Occipital lobe (tissue), 2 donors: Measurements from ENCODE around the gene PGA4. TPM values are rescaled to one million over a fixed set of nuclear protein-coding genes. Genes with fewer than 3 reads are reported as not detected.
"Not testable (repeated sequence)": the region's sequence is repeated elsewhere in the genome, so short reads cannot be mapped to it uniquely, and the experiment has no call there.

Experiments used
- DNase-seq: peaks from one replicate; lab custom pipeline; 2025; lab: John Stamatoyannopoulos, UW
- total RNA-seq: library from RNA; depleted of rRNA; stranded (reverse); fragments of >200 nt; gene quantifications from one replicate; pipeline ENCODE4 v1.2.3, GENCODE V29; 2014

PGA4 gene
- total RNA-seq, 1 donor from 2014 or later = 0.31 TPM

- not testable (repeated sequence) for DNase-seq
Measured at GRCh38 chr11:61249201-61249600, 27.1 kb downstream of the PGA4 start.

DNA sequence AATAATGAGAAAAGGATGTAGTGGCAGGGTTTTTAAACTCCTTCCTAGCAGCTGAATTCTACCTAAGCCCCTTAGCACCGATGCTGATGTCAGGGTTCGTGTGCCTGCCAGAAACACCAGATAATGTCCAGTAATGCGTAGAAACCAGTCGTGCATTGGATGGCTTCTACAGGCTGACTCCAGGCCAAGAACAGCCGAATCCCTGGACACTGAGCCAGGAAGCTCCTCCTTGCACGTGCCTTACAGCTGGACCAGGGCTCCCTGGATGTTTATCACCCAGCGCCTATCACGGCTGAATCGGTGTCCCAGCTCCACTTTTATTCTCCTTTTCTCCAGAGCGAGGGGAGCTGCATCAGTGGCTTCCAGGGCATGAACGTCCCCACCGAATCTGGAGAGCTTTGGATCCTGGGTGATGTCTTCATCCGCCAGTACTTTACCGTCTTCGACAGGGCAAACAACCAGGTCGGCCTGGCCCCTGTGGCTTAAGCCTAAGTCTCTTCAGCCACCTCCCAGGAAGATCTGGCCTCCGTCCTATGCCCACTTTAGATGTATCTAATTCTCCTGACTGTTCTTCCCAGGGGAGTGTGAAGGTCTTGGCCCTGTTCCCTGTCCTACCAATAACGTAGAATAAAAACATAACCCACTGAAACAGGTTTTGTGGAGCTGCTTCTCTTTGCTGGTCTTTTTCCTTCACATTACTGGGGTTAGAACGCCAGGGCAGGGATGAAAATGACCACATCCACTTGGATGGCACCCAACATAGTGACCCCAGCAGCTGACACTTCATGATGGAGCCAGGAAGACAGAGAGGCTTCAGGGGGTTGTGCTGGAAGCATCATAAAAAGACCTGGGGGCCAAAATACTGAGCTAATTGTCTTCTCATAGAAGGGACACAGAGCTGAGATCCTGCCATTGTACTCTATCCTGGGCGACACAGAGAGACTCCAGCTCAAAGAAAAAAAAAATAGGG is 28.9 kb downstream of the PGA4 start:
- DNase-seq = not testable (repeated sequence)

GRCh38 chr11:61252332-61252731 is 30.2 kb downstream of the PGA4 start:
- DNase-seq = not testable (repeated sequence)

- DNase-seq = no peak
Measured at GRCh38 chr11:61254403-61255025, 32.4 kb downstream of the PGA4 start.

DNA sequence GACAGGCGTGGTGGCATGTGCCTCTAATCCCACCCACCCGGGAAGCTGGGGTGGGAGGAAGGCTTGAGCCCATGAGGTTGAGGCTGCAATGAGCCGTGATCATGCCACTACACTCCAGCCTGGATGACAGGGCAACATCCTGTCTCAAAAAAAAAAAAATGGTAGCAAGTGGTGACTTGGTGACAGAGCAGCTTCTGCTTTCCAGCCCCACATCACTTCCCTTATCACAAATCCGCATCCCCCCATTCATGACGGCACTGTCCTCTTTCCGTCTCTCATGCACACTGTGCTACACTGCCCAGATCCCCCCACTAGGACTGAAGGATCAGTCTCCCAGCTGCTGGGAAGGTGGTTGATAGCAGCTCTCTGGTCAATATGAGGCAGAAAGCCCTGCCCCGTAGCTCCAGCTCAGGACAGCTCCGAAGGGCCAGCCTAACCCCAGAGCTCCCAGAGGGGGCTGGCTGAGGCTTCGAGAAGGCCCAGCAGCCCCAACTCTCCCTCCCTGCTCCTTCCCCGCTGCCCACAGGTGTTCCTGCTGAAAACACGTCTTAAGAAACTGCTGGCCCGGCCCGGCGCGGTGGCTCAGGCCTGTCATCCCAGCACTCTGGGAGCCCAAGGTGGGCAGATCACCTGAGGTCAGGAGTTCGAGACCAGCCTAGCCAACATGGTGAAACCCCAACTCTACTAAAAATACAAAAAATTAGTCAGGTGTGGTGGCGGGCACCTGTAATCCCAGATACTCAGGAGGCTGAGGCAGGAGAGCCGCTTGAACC is 34.7 kb downstream of the PGA4 start:
- no peak for DNase-seq

GRCh38 chr11:61258546-61258945 is 36.4 kb downstream of the PGA4 start:
- no peak for DNase-seq

DNA sequence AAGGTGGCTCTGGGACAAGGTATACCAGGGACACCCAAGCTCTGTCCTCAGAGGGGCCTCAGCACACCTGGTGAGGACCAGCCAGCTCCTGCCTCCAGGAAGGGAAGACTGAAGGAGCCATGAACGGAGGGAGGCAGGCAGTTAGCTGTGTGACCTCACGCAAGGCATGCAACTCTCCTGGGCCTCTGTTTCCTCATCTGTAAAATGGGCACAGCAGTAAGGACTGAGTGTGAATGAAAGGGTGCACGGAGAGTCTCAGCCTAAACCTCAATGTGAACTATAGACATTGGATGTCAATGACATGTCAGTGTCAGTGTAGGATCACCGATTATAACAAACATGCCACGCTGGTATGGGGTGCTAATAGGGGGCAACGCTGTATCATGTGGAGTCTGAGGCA is 37.2 kb downstream of the PGA4 start:
- no peak for DNase-seq

DNA sequence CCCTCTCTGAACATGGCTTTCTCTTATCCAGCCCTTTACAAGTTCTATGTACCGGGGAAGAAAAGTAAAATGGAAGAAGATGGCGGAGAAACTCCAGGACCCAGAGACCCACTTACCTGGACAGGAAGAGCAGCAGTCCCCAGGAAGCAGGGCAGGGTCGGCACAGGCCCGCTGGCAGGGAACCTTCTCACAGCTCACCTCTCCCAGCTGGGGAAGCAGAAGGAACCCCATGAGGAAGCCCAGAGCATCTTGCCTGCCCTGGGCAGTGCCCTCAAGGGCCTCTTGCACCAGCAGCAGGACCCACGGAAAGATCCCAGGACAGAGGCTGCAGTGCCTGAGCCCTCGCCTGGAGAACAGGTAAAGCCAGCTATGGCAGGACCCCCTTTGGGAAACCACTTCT is 42.2 kb downstream of the PGA4 start:
- no peak for DNase-seq

DNA sequence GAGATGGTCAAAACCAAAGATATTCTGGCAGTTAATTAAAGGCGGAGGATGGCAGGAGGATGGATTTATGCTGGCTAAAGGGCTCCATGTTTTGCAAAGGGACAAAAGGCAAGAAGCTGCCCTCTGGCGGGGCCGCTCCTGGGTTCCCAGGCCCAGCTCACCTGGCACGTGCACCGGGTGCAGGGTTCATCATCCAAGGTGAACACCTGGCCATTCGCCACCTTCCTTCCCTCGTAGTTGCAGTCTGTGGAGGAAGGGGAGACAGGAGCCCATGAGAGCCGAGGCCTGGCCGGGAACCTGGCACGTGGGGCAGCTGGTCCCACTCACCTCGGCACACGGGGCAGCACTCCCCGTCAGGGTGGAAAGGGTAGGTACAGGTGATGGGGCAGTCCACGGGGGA is 42.6 kb downstream of the PGA4 start:
- no peak for DNase-seq

DNA sequence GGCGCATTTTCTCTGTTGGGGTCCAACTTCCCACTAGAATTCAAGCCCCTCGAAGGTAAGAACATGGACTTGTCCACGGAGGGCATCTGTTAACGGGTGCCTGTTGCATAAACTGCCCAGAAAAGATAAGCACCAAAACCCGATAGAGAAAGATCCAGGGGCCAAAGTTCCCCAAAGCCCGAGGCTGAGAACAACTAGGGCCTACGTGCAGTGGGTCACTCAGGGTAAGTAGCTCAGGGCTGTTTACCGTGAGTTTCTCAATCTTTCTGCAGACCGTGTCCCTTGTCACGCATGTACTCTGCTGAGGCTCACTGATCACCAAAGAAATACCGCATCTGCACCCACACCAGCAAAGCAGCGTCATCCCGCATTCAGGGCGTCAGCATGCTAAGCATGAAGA is 43.2 kb downstream of the PGA4 start:
- no peak for DNase-seq

DNA sequence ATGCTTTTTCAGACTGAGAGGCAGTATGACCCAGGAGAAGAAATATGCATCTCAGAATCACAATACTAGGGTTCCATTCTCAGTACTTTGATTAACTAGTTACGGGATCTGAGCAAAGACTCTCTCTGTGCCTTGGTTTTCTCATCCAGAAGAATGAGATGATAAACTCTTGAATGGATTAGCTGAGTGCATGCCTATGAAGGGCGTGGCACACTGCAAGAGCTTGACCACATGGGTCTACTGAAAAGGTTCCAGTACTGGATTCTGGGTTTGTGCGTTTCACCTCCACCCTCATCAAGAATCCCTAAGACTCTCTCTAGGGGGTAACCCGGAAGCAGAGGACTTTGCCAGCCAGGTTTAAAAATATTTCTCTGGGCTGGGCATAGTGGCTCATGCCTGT is 44.5 kb downstream of the PGA4 start:
- no peak for DNase-seq

- DNase-seq = no peak
Measured at GRCh38 chr11:61267437-61267841, 45.3 kb downstream of the PGA4 start.

GRCh38 chr11:61268588-61269250 is 46.6 kb downstream of the PGA4 start:
- no peak for DNase-seq

- no peak for DNase-seq
Measured at GRCh38 chr11:61270354-61271076, 48.4 kb downstream of the PGA4 start.

- no peak for DNase-seq
Measured at GRCh38 chr11:61272731-61273130, 50.6 kb downstream of the PGA4 start.

DNA sequence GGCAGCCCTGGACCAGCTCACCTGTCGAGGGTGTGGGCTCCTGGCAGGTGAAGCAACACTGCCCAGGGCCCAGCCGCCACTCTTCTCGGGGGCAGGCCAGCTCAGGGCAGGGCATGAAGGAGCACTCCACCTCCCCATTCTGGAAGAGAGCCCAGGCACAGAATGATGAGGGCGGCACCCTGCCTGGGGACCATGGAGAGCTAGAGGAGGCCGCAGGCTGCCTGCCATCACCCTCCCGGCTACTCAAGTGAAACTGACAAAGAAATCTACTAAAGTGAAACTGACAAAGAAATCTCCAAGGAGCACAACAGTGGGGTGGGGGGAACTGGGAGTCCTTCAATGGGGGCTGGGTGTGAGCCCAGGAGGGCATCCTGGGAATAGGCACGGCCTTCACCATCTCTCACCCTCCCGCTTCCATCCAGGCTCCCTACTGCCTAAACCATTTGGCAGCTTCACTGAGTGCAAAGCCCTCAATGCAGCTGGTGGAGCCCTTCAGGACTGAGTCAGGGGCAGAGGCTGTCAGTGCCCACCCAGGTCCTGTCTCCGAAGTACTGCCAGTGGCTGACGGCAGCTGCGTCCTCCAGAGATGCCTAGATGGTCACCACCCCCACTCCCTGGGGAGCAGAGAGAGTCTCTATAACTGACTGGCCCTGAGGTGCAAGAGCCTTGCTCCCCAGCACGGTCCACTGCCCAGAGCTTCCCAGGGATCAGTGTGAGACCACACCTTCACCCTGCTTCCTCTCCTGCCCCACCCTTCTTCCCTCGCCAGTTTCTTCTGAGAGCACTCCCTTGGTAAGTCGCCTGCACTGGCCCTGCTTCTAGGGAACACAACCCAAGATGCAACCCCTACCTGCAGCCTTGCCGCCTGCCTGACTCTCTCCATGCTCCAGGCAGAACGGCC is 51.3 kb downstream of the PGA4 start:
- no peak for DNase-seq

- DNase-seq = no peak
Measured at GRCh38 chr11:61274084-61274483, 51.9 kb downstream of the PGA4 start.

GRCh38 chr11:61275191-61275590 is 53.0 kb downstream of the PGA4 start:
- no peak for DNase-seq

GRCh38 chr11:61277186-61278000 is 55.2 kb downstream of the PGA4 start:
- DNase-seq = no peak
